GM12864 (cell line): ENCODE measurements around the gene VNN1.
"Not testable (repeated sequence)": the region's sequence is repeated elsewhere in the genome, so short reads cannot be mapped to it uniquely, and the experiment has no call there.

Experiments used
- DNase-seq: peaks from one replicate; pipeline ENCODE4 v3.0.0-alpha.2; 2011; ENCODE audit warnings: low read depth
- H3K4me3 ChIP-seq: 2 replicates; pipeline ENCODE4 v1.5.1; 2011; ENCODE audit warnings: mild to moderate bottlenecking, low read depth, low read length, control low read depth
- CTCF ChIP-seq: IDR thresholded peaks from 2 replicates; pipeline ENCODE4 v1.5.1; 2011; ENCODE audit warnings: low read depth, mild to moderate bottlenecking, moderate library complexity, low read length, control low read depth, inconsistent platforms; ENCODE audit errors: missing control alignments

Gene VNN1

GRCh38 chr6:132714160-132714559 is 305 bp upstream of the VNN1 start:
- DNase-seq: no peak
- no peak for TF ChIP-seq CTCF
- no peak overlapping the region for H3K4me3 ChIP-seq

DNA sequence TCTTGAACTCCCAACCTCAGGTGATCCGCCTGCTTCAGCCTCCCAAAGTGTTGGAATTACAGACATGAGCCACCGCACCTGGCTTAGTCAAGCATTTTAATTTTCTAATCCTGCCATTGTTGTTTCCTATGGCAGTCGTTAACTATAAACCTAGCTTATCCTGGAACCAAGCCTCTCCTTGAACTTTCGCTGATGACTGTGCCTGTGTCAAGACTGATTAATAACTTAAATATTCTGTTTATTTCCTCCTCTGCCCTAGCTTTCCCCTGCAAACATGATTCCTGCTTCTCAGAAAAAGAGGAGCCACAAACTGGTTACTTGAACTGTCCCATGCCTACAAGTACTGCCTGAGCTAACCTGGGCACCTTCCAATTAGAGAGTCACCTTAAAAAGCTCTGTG is 1.5 kb downstream of the VNN1 start:
- TF ChIP-seq CTCF: no peak
- H3K4me3 ChIP-seq: no peak overlapping the region
- DNase-seq: no peak

GRCh38 chr6:132708771-132709170 is 5.1 kb downstream of the VNN1 start:
- no peak for TF ChIP-seq CTCF
- H3K4me3 ChIP-seq: no peak overlapping the region
- no peak for DNase-seq

DNA sequence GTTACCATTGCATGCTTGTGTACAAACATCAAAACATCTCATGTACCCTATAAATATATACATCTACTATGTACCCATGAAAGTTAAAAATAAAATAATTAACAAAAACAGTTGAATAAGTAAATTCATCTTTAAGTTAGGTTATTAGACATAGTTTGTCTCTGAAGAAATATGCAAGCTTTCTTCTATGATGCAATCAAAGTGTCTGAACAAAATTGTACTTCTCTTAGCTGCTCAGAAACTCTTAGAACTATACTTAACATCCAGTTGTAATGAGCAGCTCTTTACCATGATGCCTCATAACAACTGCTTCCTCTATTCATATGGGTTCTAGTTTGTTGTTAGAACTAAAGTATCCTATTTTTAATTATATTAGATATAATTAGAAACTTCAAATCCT is 5.9 kb downstream of the VNN1 start:
- H3K4me3 ChIP-seq: no peak overlapping the region
- no peak for TF ChIP-seq CTCF
- DNase-seq: no peak

DNA sequence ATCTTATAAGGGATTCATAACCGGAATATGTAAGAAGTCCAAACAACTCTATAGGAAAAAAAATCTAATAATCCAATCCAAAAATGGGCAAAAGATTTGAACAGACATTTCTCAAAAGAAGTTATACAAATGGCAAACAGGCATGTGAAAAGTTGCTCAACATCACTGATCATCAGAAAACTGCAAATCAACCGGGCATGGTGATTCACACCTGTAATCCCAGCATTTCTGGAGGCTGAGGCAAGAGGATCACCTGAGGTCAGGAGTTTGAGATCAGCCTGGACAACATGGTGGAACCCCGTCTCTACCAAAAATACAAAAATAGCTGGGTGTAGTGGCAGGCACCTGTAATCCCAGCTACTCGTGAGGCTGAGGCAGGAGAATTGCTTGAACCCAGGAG is 7.1 kb downstream of the VNN1 start:
- not testable (repeated sequence) for H3K4me3 ChIP-seq

DNA sequence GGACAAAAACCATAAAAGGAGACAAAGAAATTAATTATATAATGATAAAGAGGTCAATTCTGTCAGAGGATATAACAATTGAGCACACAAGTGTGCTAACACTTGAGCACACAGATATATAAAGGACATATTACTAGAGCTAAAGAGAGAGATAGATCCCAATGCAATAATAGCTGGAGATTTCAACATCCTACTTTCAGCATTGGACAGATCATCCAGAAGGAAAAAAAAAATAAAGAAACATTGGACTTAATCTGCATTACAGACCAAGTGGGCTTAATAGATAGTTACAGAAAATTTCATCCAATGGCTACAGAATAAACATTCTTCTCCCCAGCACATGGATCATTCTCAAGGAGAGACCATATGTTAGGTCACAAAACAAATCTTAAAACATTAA is 9.9 kb downstream of the VNN1 start:
- TF ChIP-seq CTCF: no peak
- DNase-seq: no peak
- H3K4me3 ChIP-seq: no peak overlapping the region

More for the DNA sequence above, 7.1 kb downstream of the VNN1 start:
- not testable (repeated sequence) for DNase-seq

DNA sequence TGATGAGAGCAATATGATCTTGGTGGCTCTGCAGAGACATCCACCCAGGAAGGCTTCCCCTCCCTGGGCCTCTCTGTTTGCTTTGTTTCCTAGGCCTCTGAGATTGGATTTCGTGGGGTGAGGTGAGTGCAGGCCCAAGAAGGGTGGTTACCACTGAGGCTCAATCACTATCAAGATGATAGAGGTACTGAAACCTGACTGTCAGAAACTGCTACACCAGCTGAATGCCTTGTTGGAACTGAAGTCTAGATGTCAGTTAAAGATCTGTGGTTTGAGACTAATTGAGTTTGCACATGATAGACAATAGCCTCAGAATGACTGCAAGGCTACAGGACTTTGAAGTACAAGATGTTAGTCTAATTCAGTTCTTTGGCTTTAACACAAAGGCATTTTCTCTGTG is 15.2 kb downstream of the VNN1 start:
- peak; percentile 8 for DNase-seq

More for the DNA sequence above, 15.2 kb downstream of the VNN1 start:
- TF ChIP-seq CTCF: no peak
- H3K4me3 ChIP-seq: no peak overlapping the region
